T-helper 1 cell (primary cell): ENCODE data around the gene MFSD12.
"Not testable (repeated sequence)": the region's sequence is repeated elsewhere in the genome, so short reads cannot be mapped to it uniquely, and the experiment has no call there.

Source experiments
- DNase-seq, 5 donors: peaks; one replicate each; pipeline ENCODE4 v3.0.0-alpha.2; 2012 to 2020

The MFSD12 gene

DNA sequence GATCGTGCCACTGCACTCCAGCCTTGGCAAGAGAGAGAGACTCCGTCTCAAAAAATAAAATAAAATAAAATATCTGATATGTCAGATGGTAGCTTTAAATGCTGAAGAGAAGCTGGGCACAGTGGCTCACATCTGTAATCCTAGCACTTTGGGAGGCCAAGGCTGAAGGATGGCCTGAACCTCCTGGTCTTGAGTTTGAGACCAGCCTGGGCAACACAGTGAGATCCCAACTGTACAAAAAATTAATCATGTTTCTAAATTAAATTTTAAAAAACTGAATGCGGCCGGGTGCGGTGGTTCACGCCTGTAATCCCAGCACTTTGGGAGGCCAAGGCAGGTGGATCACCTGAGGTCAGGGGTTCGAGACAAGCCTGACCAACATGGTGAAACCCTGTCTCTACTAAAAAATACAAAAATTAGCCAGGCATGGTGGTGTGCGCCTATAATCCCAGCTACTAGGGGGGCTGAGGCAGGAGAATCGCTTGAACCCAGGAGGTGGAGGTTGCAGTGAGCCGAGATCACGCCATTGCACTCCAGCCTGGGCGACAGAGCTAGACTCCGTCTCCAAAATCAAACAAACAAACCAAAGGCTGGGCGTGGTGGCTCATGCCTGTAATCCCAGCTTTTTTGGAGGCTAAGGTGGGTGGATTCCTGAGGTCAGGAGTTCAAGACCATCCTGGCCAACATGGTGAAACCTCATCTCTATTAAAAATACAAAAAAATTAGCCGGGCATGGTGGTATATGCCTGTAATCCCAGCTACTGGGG lies 26.8 kb upstream of the MFSD12 start:
- not testable (repeated sequence) for DNase-seq

DNA sequence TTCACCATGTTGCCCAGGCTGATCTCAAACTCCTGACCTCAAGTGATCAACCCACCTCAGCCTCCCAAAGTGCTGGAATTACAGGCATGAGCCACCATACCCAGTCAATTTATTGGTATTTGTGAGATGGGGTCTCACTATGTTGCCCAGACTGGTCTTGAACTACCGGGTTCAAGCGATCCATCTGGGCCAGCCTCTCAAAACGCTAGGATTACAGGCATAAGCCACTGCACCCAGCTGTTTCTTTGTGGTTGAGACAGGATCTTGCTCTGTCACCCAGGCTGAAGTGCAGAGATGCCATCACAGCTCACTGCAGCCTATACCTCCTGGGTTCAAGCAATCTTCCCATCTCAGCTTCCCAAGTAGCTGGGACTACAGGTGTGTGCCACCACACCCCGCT lies 24.4 kb upstream of the MFSD12 start:
- not testable (repeated sequence) for DNase-seq

GRCh38 chr19:3580156-3580934 lies 23.0 kb upstream of the MFSD12 start:
- DNase-seq: no peak

DNA sequence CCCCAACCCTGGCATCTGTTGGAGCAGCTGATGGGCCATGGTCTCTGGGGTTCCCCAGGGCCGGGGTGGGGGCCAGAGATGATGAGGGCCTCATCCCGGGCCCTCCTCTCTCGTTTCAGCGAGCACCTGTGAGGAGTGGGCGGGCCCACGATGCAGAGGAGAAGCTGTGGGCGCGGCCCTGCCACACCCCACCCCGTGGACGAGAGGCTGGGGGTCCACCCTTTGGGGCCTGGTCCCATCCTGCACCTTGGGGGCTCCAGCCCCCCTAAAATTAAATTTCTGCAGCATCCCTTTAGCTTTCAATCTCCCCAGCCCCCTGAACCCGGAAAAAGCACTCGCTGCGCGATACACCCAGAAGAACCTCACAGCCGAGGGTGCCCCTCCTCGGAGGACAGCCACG lies 21.0 kb upstream of the MFSD12 start:
- DNase-seq: no peak

DNA sequence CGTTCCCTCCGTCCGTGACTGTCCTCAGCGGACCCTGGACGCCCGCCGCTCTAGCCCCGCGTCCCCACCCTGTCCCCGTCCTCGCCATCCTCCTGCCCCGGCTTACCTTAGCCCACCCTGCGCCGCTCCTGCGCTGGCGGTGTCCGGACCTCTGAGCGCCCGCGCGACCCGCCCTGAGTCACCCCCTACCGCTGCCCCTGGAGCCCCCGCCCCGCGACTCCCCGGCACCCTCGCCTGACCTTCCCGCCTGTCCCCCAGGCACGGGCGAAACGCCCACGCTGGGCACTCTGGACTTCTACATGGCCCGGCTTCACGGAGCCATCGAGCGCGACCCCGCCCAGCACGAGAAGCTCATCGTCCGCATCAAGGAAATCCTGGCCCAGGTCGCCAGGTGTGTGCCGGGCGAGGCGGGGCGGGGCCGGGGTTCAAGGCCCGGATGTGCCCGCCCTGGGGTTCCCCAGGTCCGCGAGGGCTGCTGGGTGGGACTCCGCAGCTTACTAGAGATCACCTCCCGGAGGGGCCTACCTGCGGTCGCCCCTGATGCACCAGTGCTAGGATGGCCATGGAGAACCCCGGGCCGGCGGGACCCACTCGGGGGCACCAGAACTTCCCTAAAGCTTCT lies 20.4 kb upstream of the MFSD12 start:
- DNase-seq: no peak

- no peak for DNase-seq
Observed at GRCh38 chr19:3576696-3577443, 19.5 kb upstream of the MFSD12 start.

DNA sequence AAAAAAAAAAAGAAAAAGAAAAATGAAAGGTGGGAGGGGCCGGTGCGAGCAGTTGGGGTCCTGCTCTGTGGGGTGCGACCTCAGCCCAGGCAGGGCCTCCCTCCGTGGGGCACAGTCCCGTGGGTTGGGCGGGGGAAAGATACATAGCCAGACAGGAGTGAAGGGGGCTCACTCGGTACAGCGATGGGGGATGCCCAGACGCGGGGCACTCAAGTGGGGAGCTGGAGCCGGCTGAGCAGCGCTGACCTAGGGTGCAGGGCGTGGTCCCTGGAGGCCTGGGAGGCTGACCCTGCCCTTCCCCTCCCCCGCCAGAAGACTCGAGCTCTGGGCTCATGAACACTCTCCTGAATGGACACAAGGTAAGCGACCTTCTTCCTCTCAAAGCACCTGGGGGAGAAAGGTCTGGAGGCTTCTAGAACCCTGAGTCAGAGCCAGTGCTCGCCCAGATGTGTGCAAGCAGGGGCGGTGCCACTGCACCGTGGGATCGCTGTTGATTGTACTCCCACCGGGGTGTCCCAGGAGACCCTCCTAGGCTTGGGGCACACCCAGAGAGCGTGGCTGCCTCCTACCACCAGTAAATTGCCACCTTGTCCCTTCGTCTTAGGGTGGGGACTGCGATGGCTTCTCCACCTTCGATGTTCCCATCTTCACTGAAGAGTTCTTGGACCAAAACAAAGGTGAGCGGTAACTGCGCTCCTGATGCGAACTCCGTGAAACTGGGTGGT lies 18.7 kb upstream of the MFSD12 start:
- no peak for DNase-seq

DNA sequence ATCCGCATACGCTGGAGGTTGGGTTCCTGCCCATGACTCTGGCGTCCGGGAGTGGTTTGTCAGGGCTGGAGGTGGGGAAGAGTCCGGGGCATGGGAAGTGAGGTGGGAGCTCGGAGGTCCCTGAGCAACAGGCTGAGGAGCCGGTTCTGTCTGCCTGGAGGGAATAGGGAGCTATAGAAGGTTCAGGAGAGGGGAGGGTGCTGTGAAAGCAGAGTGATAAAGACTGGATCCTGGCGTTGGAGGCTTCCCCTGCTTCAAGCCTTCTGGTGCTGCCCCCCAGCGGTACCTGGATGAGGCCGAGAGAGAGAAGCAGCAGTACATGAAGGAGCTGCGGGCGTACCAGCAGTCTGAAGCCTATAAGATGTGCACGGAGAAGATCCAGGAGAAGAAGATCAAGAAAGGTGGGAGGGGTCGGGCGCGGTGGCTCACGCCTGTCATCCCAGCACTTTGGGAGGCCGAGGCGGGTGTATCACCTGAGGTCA lies 17.9 kb upstream of the MFSD12 start:
- no peak for DNase-seq

- DNase-seq: peak; percentile 67 to 92 (median 76)
Observed at GRCh38 chr19:3573858-3574637, 16.7 kb upstream of the MFSD12 start.

DNA sequence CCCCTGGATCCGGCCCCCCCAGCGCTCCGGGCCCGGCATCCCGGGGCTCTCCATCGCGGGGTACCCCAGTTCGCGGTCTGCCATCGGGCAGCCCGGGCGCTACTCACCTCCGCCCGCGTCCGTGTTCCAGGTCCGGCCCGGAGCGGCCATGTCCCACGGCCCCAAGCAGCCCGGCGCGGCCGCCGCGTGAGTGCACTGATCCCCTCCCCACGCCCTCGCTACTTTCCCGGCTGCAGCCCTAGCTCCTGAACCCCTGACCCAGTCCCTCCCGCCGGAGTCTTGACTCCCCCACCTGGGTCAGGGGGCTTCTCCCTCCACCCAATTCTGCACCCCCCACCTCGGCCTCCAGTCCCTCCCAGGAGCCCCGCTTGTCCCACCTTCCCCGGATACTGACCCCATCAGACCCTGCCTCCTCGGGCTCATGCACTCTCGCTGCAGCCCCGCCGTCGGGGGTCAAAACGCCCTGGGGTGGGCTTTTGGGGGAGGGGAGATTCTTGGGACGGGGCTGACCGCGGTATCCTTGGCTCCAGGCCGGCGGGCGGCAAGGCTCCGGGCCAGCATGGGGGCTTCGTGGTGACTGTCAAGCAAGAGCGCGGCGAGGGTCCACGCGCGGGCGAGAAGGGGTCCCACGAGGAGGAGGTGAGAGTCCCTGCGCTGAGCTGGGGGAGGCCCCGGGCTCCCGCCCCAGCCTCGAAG lies 15.9 kb upstream of the MFSD12 start:
- peak in 1 of 5 donors; percentile 33 for DNase-seq

- DNase-seq: no peak
Observed at GRCh38 chr19:3572855-3573161, 15.4 kb upstream of the MFSD12 start, which contains the start of gene HMG20B. Gene HMG20B (plus strand): TSS chr19:3572944. CDS start chr19:3573310, 366 bp downstream.

GRCh38 chr19:3572132-3572854 lies 14.9 kb upstream of the MFSD12 start:
- peak; percentile 99 to 100 (median 99) for DNase-seq

DNA sequence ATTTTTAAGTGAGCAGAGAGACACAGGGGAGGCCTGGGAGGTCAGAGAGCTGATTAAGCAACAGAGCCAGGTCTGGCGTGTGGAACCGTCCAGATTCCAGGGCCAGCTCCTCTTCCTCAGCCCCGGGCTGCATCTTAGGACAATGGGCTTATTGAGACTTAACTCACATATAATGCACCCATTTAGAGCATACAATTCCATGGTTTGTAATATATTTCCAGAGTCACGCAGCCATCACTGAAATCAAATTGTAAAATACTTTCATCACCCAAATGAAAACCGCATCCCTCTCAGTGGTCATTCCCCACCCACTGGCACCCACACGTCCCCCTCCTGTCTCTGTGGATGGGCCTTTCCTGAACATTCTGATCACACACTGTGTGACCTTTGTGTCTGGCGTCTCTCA lies 13.2 kb upstream of the MFSD12 start:
- no peak for DNase-seq

DNA sequence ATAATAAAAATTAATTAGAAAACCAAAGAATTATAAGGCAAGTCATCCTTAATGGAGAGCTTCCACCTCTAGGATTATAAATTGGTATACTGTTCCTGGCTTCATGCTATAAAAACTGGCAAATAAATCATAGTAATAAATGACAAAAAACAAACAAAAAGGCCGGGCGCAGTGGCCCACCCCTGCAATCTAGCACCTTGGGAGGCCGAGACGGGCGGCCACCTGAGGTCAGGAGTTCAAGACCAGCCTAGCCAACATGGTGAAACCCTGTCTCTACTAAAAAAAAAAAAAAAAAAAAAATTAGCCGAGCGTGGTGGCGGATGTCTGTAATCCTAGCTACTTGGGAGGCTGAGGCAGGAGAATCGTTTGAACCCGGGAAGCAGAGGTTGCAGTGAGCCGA lies 12.7 kb upstream of the MFSD12 start:
- not testable (repeated sequence) for DNase-seq

DNA sequence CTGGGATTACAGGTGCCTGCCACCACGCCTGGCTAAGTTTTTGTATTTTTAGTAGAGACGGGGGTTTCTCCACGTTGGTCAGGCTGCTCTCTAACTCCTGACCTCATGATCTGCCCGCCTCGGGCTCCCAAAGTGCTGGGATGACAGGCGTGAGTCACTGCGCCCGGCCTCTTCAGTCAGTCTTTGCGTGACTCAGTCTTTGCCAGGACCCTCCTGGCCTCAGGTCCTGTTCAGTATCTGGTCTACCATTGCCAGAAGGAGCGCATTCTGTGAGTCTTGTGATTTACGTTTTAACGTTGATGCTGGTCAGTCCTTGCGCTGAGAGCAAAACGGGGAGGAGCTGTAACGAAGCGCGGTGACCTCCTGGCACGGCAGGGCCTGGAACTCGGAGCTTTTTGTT lies 7.8 kb upstream of the MFSD12 start:
- DNase-seq: no peak

DNA sequence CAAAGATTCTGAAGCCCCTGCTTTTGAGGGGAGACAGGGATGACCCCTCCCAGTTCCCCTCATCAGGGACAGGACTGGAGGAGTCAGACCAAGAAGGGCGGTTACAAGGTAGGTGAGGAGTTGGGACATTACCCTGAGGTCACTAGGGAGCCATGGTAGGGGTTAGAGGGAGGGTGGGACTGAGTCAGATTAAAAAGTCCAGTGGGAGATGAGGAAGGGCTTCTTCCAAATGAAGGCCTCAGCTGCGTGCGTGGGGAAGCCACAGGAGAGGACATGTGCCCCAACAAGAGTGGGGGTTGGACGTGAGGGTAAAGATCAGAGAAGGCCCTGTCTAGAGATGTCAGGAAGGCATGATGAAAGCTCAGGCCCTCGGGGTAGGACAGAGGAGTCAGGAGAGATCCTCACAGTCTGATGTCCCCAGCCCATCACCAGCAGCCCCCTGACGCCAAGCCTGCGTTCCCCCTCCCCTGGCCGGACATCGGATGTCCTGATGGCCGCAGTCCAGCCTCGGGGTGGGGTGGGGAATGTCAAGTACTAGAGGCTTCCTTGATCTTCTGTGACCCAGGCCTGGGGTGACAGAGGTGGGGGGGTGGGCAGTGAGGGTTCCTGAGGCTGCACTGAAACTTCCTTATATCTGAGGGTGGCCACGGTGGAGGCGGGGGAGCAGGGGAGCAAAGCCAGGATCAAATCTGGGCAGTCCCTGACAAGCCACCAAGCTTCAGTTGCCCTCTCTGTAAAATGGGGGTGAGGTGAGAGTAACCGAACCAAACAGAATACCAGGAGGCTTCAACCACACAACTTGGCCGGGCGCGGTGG lies 6.5 kb upstream of the MFSD12 start:
- no peak for DNase-seq

- peak; percentile 33 to 70 (median 54) for DNase-seq
Observed at GRCh38 chr19:3556978-3557460, 367 bp downstream of the MFSD12 start.

DNA sequence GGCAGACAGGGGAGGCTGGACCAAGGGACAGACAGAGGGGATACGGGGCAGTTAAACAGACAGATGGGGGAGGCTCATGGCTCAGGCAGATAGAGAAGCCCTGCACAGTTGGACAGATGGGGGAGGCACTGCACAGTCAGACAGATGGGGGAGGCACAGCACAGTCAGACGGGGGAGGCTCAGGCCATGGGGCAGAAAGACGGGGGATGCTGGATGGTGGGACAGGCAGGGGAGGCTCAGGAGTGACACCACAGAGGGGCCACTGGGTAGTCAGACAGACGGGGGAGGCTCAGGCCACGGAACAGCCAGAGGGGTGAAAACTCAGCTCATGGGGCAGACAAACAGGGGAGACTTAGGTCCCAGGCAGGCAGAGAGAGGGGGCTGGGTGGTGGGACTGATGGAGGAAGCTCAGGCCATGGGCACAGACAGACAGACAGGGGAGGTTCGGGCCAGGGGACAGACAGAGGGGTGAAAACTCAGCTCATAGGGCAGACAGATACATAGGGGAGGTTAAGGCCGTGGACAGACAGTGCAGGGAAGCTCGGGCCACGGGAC lies 886 bp downstream of the MFSD12 start:
- no peak for DNase-seq
